HG03196 (cell line): ENCODE measurements around the gene AFAP1L2.

ENCODE experiments used
- ATAC-seq: cut with Tn5 transposase; IDR thresholded peaks from one replicate; pipeline ENCODE4 v1.9.1; 2021; ENCODE audit not compliant: unreplicated experiment

The AFAP1L2 gene

GRCh38 chr10:114246679-114247305 is 157.5 kb downstream of the AFAP1L2 start:
- ATAC-seq: no peak

DNA sequence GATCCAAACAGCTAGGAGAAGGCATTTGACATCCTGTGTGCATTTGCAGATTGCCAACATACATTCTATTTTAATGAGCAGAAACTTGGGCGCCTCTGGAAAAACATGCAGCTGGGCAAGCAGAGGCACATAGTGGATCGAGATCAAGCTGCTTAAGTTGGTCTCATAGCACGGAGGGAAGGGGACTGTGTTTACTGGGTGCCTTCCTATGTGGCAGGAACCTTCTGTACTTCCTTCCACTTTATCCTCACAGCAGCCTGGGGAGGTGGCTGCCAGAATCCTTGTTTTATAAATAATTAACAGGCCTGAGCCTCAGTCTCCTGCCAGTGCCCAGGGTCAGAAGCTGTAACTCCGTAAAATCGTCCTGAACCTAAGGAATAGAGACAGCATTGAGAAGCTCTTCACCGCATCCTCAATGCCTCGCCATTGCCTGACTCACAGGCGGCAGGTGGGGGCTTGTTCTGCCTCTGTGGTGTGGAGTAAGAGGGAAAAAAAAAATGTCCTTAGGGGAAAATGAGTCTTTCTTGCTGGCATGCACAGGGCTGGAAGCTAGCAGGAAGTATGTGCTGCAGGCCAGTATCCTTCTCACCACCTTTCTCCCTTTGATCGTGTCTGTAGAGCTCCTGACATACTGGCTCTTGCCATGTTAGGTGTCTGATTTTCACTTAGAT is 159.0 kb downstream of the AFAP1L2 start:
- no peak for ATAC-seq
